ENCODE results near the gene ATP2B3.
A peak's percentile ranks its signal among the peaks of the same experiment; 100 is the strongest.

ATP2B3 gene

DNA sequence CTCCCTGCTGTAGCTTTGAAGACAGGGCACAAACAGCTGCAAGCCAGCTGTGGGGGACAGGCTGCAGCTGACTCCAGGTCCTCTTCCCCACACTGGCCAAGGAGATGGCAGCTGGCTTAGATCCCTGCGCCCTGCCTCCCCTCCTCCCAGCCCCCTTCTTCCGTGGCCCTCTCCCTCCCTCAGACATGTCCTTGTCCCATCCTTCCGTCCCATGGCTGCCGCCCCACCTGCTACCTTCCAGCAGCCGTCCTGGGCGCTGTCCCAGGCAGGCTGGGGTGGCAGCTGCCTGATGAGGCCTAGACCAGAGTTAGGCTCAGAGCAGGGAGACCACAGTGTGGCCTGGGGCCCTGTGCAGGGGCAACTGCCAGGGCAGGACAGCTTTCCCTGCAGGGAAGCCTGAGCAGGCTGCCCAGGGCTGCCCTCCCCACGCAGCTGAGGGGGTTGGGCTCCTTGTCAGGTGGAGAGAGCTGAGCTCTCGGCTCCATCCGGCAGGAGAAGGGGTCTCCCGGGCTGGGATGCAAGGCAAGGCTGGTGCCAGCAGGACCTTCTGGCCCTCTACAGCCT is 26.0 kb upstream of the ATP2B3 start:
- peak overlapping the region; percentile 15 for H3K56ac ChIP-seq (ENCODE audit: low read length)
- no peak overlapping the region for H2BK15ac ChIP-seq (replicated peaks; ENCODE audit: low read depth)
- no peak overlapping the region for H3K18ac ChIP-seq (ENCODE audit: low read length)
- no peaks in the 10 kb centered on the region for H3K27me3 ChIP-seq (ENCODE audit: insufficient read depth, low read length, poor library complexity)
- no peak overlapping the region for H3K4me3 ChIP-seq (ENCODE audit: low read length)
- no peak overlapping the region for H3K4ac ChIP-seq (ENCODE audit: low read depth, low read length)
- no peak for DNase-seq
- H3K4me2 ChIP-seq (ENCODE audit: low read length), result no peak overlapping the region
- no peak overlapping the region for H2BK120ac ChIP-seq (ENCODE audit: low read depth, low read length)
- H3K79me1 ChIP-seq (ENCODE audit: low read length), result no peaks in the 10 kb centered on the region
- no CpG with 5 or more reads among the region's 10 CpGs for WGBS (ENCODE audit: extremely low coverage, insufficient coverage, low lambda C conversion rate)
- no peaks in the 10 kb centered on the region for H3K79me2 ChIP-seq (ENCODE audit: control insufficient read depth, insufficient read depth, low read length)
- H3K27ac ChIP-seq (ENCODE audit: low read depth, low read length), result no peak overlapping the region
- H4K8ac ChIP-seq (ENCODE audit: low read depth, low read length), result no peak overlapping the region
- no peak overlapping the region for H2BK5ac ChIP-seq (ENCODE audit: low read length)
- H2AK5ac ChIP-seq (ENCODE audit: low read length), result no peak overlapping the region
- no peak overlapping the region for H3K23ac ChIP-seq (ENCODE audit: low read length)
- H3K4me1 ChIP-seq (ENCODE audit: control insufficient read depth, low read depth, low read length), result no peaks in the 10 kb centered on the region
- H3K36me3 ChIP-seq (ENCODE audit: control insufficient read depth, insufficient read depth, low read length), result no peaks in the 10 kb centered on the region
- H3K9ac ChIP-seq (ENCODE audit: low read length), result no peak overlapping the region
- no peak overlapping the region for H4K5ac ChIP-seq (ENCODE audit: low read length)

DNA sequence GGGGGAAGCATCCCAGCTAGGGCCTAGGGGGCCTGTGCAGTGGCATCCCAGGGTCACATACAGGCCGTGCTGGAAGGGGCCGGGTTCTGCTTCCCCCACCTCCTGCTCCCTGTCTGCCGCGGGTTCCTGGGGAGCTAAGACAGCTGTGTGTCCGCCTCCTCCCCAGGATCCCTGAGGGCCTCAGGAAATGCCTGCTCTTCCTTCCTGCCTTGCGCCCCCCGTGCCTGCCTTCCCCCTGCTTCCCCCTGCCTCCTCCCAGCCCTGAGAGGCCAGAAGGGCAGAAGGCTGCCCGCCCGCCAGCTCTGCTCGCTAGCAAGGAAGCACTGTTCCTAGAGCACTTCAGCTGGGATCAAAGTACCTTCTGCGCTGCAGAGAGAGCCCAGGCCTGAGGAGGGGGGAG is 25.5 kb upstream of the ATP2B3 start:
- H2AK5ac ChIP-seq (ENCODE audit: low read length), result no peak overlapping the region
- H2BK120ac ChIP-seq (ENCODE audit: low read depth, low read length), result no peak overlapping the region
- H3K36me3 ChIP-seq (ENCODE audit: control insufficient read depth, insufficient read depth, low read length), result no peaks in the 10 kb centered on the region
- H3K79me2 ChIP-seq (ENCODE audit: control insufficient read depth, insufficient read depth, low read length), result no peaks in the 10 kb centered on the region
- no peak overlapping the region for H4K5ac ChIP-seq (ENCODE audit: low read length)
- no peak overlapping the region for H2BK5ac ChIP-seq (ENCODE audit: low read length)
- H3K4ac ChIP-seq (ENCODE audit: low read depth, low read length), result no peak overlapping the region
- H3K4me1 ChIP-seq (ENCODE audit: control insufficient read depth, low read depth, low read length), result no peaks in the 10 kb centered on the region
- H3K18ac ChIP-seq (ENCODE audit: low read length), result no peak overlapping the region
- H3K4me2 ChIP-seq (ENCODE audit: low read length), result no peak overlapping the region
- DNase-seq, result no peak
- no peak overlapping the region for H2BK15ac ChIP-seq (replicated peaks; ENCODE audit: low read depth)
- H3K4me3 ChIP-seq (ENCODE audit: low read length), result no peak overlapping the region
- no peaks in the 10 kb centered on the region for H3K79me1 ChIP-seq (ENCODE audit: low read length)
- no peak overlapping the region for H3K23ac ChIP-seq (ENCODE audit: low read length)
- H4K8ac ChIP-seq (ENCODE audit: low read depth, low read length), result no peak overlapping the region
- H3K56ac ChIP-seq (ENCODE audit: low read length), result peak overlapping the region; percentile 15
- no CpG with 5 or more reads among the region's 11 CpGs for WGBS (ENCODE audit: extremely low coverage, insufficient coverage, low lambda C conversion rate)
- H3K27ac ChIP-seq (ENCODE audit: low read depth, low read length), result no peak overlapping the region
- no peaks in the 10 kb centered on the region for H3K27me3 ChIP-seq (ENCODE audit: insufficient read depth, low read length, poor library complexity)
- H3K9ac ChIP-seq (ENCODE audit: low read length), result no peak overlapping the region

- no peak overlapping the region for H3K27ac ChIP-seq (ENCODE audit: low read depth, low read length)
- H4K5ac ChIP-seq (ENCODE audit: low read length), result no peak overlapping the region
- no peak overlapping the region for H3K9ac ChIP-seq (ENCODE audit: low read length)
- H4K8ac ChIP-seq (ENCODE audit: low read depth, low read length), result no peak overlapping the region
- H3K4ac ChIP-seq (ENCODE audit: low read depth, low read length), result no peak overlapping the region
- no peak overlapping the region for H3K18ac ChIP-seq (ENCODE audit: low read length)
- H3K4me1 ChIP-seq (ENCODE audit: control insufficient read depth, low read depth, low read length), result no peaks in the 10 kb centered on the region
- H3K27me3 ChIP-seq (ENCODE audit: insufficient read depth, low read length, poor library complexity), result no peaks in the 10 kb centered on the region
- no peaks in the 10 kb centered on the region for H3K79me2 ChIP-seq (ENCODE audit: control insufficient read depth, insufficient read depth, low read length)
- no peaks in the 10 kb centered on the region for H3K79me1 ChIP-seq (ENCODE audit: low read length)
- no peak overlapping the region for H2BK15ac ChIP-seq (replicated peaks; ENCODE audit: low read depth)
- H2BK5ac ChIP-seq (ENCODE audit: low read length), result no peak overlapping the region
- no peak overlapping the region for H2AK5ac ChIP-seq (ENCODE audit: low read length)
- no peak overlapping the region for H2BK120ac ChIP-seq (ENCODE audit: low read depth, low read length)
- DNase-seq, result no peak
- H3K4me3 ChIP-seq (ENCODE audit: low read length), result no peak overlapping the region
- H3K36me3 ChIP-seq (ENCODE audit: control insufficient read depth, insufficient read depth, low read length), result no peaks in the 10 kb centered on the region
- WGBS (ENCODE audit: extremely low coverage, insufficient coverage, low lambda C conversion rate), result no CpG with 5 or more reads among the region's 12 CpGs
- H3K56ac ChIP-seq (ENCODE audit: low read length), result no peak overlapping the region
- H3K4me2 ChIP-seq (ENCODE audit: low read length), result no peak overlapping the region
- H3K23ac ChIP-seq (ENCODE audit: low read length), result no peak overlapping the region
Observed at GRCh38 chrX:153492543-153492942, 24.9 kb upstream of the ATP2B3 start.

DNA sequence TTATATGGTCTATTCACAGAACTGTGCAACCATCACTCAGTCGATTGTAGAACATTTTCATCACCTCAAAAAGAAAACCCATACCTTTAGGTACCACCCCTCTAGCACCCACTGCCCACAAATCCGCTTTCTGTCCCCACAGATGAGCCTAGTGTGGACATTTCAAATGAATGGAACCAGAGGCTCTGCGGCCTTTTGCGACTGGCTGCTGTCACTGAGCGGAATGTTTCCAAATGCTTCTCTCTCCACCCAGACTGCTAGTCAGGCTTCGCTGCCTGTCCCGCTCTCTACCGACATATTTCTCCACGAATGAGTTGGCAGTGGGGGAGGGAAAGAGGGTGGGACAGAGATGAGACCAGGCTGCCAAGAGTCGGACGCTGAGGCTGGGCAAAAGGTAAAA is 24.4 kb upstream of the ATP2B3 start:
- Histone ChIP-seq H3K4me1 (ENCODE audit: control insufficient read depth, low read depth, low read length) (no peaks in the 10 kb centered on the region), H3K27ac (ENCODE audit: low read depth, low read length) (no peak overlapping the region), H3K27me3 (ENCODE audit: insufficient read depth, low read length, poor library complexity) (no peaks in the 10 kb centered on the region), H3K79me2 (ENCODE audit: control insufficient read depth, insufficient read depth, low read length) (no peaks in the 10 kb centered on the region), H2AK5ac (ENCODE audit: low read length) (no peak overlapping the region), H2BK15ac (replicated peaks; ENCODE audit: low read depth) (no peak overlapping the region), H3K18ac (ENCODE audit: low read length) (no peak overlapping the region), H3K4me3 (ENCODE audit: low read length) (no peak overlapping the region), H3K9ac (ENCODE audit: low read length) (no peak overlapping the region), H4K8ac (ENCODE audit: low read depth, low read length) (no peak overlapping the region), H3K23ac (ENCODE audit: low read length) (no peak overlapping the region), H4K5ac (ENCODE audit: low read length) (no peak overlapping the region), H2BK120ac (ENCODE audit: low read depth, low read length) (no peak overlapping the region), H3K36me3 (ENCODE audit: control insufficient read depth, insufficient read depth, low read length) (no peaks in the 10 kb centered on the region), H3K4ac (ENCODE audit: low read depth, low read length) (no peak overlapping the region), H3K79me1 (ENCODE audit: low read length) (no peaks in the 10 kb centered on the region), H3K56ac (ENCODE audit: low read length) (no peak overlapping the region), H3K4me2 (ENCODE audit: low read length) (no peak overlapping the region), H2BK5ac (ENCODE audit: low read length) (no peak overlapping the region)
- WGBS (ENCODE audit: extremely low coverage, insufficient coverage, low lambda C conversion rate), result no CpG with 5 or more reads among the region's 11 CpGs
- DNase-seq, result no peak

DNA sequence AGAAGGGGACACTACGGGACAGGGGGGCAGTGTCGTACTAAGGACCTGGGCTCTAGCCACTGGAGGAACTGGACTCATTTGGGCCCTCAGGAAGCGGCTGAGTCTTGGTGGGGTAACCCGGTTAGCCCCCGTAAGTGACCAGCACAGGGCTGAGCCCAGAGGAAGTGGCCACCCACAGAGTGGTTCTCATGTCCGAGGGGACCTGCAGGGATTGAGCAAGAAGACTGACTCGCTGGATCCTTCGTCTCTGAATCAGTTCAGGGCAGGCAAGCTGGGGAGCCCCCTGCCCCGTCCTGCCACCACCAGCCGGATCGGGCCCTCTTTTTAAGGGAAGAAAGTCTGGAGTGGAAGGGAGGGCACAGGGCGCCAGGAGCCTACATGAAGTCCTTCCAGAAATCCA is 23.4 kb upstream of the ATP2B3 start:
- DNase-seq, result no peak
- Histone ChIP-seq H3K9ac (ENCODE audit: low read length) (no peak overlapping the region), H3K27ac (ENCODE audit: low read depth, low read length) (no peak overlapping the region), H3K27me3 (ENCODE audit: insufficient read depth, low read length, poor library complexity) (no peaks in the 10 kb centered on the region), H4K5ac (ENCODE audit: low read length) (no peak overlapping the region), H3K4me3 (ENCODE audit: low read length) (no peak overlapping the region), H3K4ac (ENCODE audit: low read depth, low read length) (no peak overlapping the region), H3K4me2 (ENCODE audit: low read length) (no peak overlapping the region), H3K56ac (ENCODE audit: low read length) (no peak overlapping the region), H4K8ac (ENCODE audit: low read depth, low read length) (no peak overlapping the region), H3K18ac (ENCODE audit: low read length) (no peak overlapping the region), H3K79me2 (ENCODE audit: control insufficient read depth, insufficient read depth, low read length) (no peaks in the 10 kb centered on the region), H3K23ac (ENCODE audit: low read length) (no peak overlapping the region), H2BK5ac (ENCODE audit: low read length) (no peak overlapping the region), H2BK15ac (replicated peaks; ENCODE audit: low read depth) (no peak overlapping the region), H3K79me1 (ENCODE audit: low read length) (no peaks in the 10 kb centered on the region), H3K36me3 (ENCODE audit: control insufficient read depth, insufficient read depth, low read length) (no peaks in the 10 kb centered on the region), H2BK120ac (ENCODE audit: low read depth, low read length) (no peak overlapping the region), H3K4me1 (ENCODE audit: control insufficient read depth, low read depth, low read length) (no peaks in the 10 kb centered on the region), H2AK5ac (ENCODE audit: low read length) (no peak overlapping the region)
- WGBS (ENCODE audit: extremely low coverage, insufficient coverage, low lambda C conversion rate), result no CpG with 5 or more reads among the region's 12 CpGs
